MM.1S (cell line): ENCODE results near the gene SLC24A3.

Source experiments
- DNase-seq: peaks from one replicate; pipeline ENCODE4 v3.0.0-alpha.2; 2015
- H2AFZ ChIP-seq: fragments of 300-600 bp; sonication (generic); 2 replicates; pipeline ENCODE4 v1.6.0; 2016; ENCODE audit warnings: antibody characterized with exemption, low read length
- H3F3A ChIP-seq: fragments of 300-600 bp; sonication (generic); 2 replicates; pipeline ENCODE4 v1.6.1; 2016; ENCODE audit warnings: mild to moderate bottlenecking, antibody characterized with exemption, low read length, moderate library complexity, mixed read lengths; ENCODE audit not compliant: insufficient read depth
- H3K27ac ChIP-seq: fragments of 300-600 bp; sonication (generic); 2 replicates; pipeline ENCODE4 v1.5.1; 2016; ENCODE audit warnings: mild to moderate bottlenecking, low read length
- H3K27me3 ChIP-seq: fragments of 300-600 bp; sonication (generic); replicated peaks from 2 replicates; pipeline ENCODE4 v1.6.0; 2016; ENCODE audit warnings: low read length; ENCODE audit not compliant: insufficient read depth
- H3K36me3 ChIP-seq: fragments of 300-600 bp; sonication (generic); replicated peaks from 2 replicates; pipeline ENCODE4 v1.6.1; 2016; ENCODE audit warnings: mild to moderate bottlenecking, low read length, mixed read lengths; ENCODE audit not compliant: insufficient read depth
- H3K4me1 ChIP-seq: fragments of 300-600 bp; sonication (generic); 2 replicates; pipeline ENCODE4 v1.6.1; 2016; ENCODE audit warnings: low read length, mixed read lengths
- H3K4me2 ChIP-seq: fragments of 300-600 bp; sonication (generic); 2 replicates; pipeline ENCODE4 v1.6.0; 2016; ENCODE audit warnings: low read depth, low read length
- H3K4me3 ChIP-seq: fragments of 300-600 bp; sonication (generic); 2 replicates; pipeline ENCODE4 v1.5.1; 2016; ENCODE audit warnings: low read length, mixed read lengths
- H3K79me2 ChIP-seq: fragments of 300-600 bp; sonication (generic); 2 replicates; pipeline ENCODE4 v1.6.1; 2016; ENCODE audit warnings: mixed run types, low read length, mixed read lengths
- H3K9ac ChIP-seq: fragments of 300-600 bp; sonication (generic); 2 replicates; pipeline ENCODE4 v1.6.1; 2016; ENCODE audit warnings: low read length, mixed read lengths
- H3K9me2 ChIP-seq: fragments of 300-600 bp; sonication (generic); replicated peaks from 2 replicates; pipeline ENCODE4 v1.6.1; 2016; ENCODE audit warnings: mild to moderate bottlenecking, low read length, mixed read lengths; ENCODE audit not compliant: insufficient read depth
- H3K9me3 ChIP-seq: fragments of 300-600 bp; sonication (generic); replicated peaks from 2 replicates; pipeline ENCODE4 v1.6.1; 2016; ENCODE audit warnings: mild to moderate bottlenecking, low read length, mixed read lengths; ENCODE audit not compliant: insufficient read depth
- H4K20me1 ChIP-seq: fragments of 300-600 bp; sonication (generic); 2 replicates; pipeline ENCODE4 v1.6.1; 2016; ENCODE audit warnings: mild to moderate bottlenecking, low read length, moderate library complexity, mixed read lengths; ENCODE audit not compliant: insufficient read depth
- CTCF ChIP-seq: fragments of 300-600 bp; sonication (generic); IDR thresholded peaks from 2 replicates; pipeline ENCODE4 v1.5.1; 2016; ENCODE audit warnings: antibody characterized with exemption, low read length, mixed read lengths
- EZH2 ChIP-seq: fragments of 300-600 bp; sonication (generic); optimal IDR thresholded peaks from 2 replicates; pipeline ENCODE3; 2017; ENCODE audit warnings: low read depth, mild to moderate bottlenecking, antibody characterized with exemption, low read length, mixed read lengths
- EZH2phosphoT487 ChIP-seq: fragments of 300-600 bp; sonication (generic); IDR thresholded peaks from 2 replicates; pipeline ENCODE4 v1.6.1; 2018; ENCODE audit warnings: antibody characterized with exemption, low read length

The SLC24A3 gene

GRCh38 chr20:19253316-19253715 lies 40.9 kb downstream of the SLC24A3 start:
- DNase-seq = no peak
- Histone ChIP-seq H3K4me3 (no peak overlapping the region), H3K9ac (no peak overlapping the region), H3K4me2 (no peak overlapping the region), H3K27ac (no peak overlapping the region), H4K20me1 (no peaks in the 10 kb centered on the region), H3K27me3 (no peaks in the 10 kb centered on the region), H3K9me3 (no peaks in the 10 kb centered on the region), H3K4me1 (no peaks in the 10 kb centered on the region), H2AFZ (no peak overlapping the region), H3F3A (no peaks in the 10 kb centered on the region), H3K9me2 (no peaks in the 10 kb centered on the region), H3K79me2 (no peaks in the 10 kb centered on the region), H3K36me3 (no peaks in the 10 kb centered on the region)
- no peak for TF ChIP-seq EZH2
- TF ChIP-seq EZH2phosphoT487 = no peak
- no peak for TF ChIP-seq CTCF

DNA sequence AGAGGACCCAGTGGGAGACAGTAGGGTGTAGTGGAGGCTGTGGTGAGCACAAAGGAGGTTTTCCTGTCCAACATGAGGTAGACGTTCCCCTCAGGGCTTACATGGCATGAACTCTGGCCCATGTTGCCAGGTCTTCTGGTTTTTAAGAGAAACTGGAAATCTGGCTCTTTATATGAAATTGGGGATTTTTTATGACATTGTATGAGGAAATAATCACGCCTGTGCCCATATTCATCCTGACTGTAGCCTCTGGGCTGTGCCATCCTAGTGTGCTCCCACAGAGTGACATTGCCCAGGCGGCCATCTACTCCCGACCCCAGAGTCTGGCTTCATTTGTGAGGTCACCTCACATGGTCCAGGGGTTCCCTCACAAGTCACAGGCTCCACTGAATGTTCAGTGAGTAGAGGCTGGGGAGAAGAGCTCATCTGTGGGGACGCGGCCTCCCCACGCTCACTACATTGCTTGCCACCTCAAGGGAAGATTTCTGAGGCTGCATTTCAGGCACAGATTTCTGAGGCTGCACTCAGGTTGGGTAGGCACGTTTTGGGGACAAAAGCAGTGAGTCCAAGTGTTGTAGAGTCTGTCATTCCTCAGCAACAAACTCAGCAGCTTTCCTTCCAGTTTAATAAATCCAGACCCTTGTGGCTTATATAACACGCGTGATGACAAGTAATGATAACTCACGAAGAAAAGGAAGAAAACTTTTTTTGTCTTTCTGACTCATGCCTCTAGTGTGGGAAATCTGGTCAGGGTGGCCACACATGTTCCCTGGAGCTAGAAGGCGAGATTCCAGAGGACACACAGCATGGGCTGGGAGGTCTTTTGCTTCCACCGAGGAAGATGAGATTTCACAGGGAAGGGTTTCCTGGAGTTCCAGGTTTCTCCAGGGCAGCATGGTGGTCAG lies 41.7 kb downstream of the SLC24A3 start:
- Histone ChIP-seq H3K79me2 (no peaks in the 10 kb centered on the region), H3K4me3 (no peak overlapping the region), H3F3A (no peaks in the 10 kb centered on the region), H3K27me3 (no peaks in the 10 kb centered on the region), H3K27ac (no peak overlapping the region), H3K9me2 (no peaks in the 10 kb centered on the region), H4K20me1 (no peaks in the 10 kb centered on the region), H3K4me2 (no peak overlapping the region), H2AFZ (no peak overlapping the region), H3K9ac (no peak overlapping the region), H3K4me1 (no peaks in the 10 kb centered on the region), H3K36me3 (no peaks in the 10 kb centered on the region), H3K9me3 (no peaks in the 10 kb centered on the region)
- TF ChIP-seq EZH2phosphoT487 (no peak), EZH2 (no peak), CTCF (no peak)
- DNase-seq = no peak

GRCh38 chr20:19254956-19255355 lies 42.5 kb downstream of the SLC24A3 start:
- Histone ChIP-seq H3K27ac (no peak overlapping the region), H3K4me1 (peaks cover 3% of the 10 kb centered on the region), H3F3A (no peaks in the 10 kb centered on the region), H3K27me3 (no peaks in the 10 kb centered on the region), H3K36me3 (no peaks in the 10 kb centered on the region), H3K9ac (no peak overlapping the region), H3K9me3 (no peaks in the 10 kb centered on the region), H3K79me2 (no peaks in the 10 kb centered on the region), H3K9me2 (no peaks in the 10 kb centered on the region), H2AFZ (no peak overlapping the region), H4K20me1 (no peaks in the 10 kb centered on the region), H3K4me2 (no peak overlapping the region), H3K4me3 (no peak overlapping the region)
- TF ChIP-seq EZH2 = no peak
- TF ChIP-seq EZH2phosphoT487 = no peak
- no peak for TF ChIP-seq CTCF
- DNase-seq = no peak
